Measurements from ENCODE around the gene DPP3. TPM values are rescaled to one million over a fixed set of nuclear protein-coding genes. Genes with fewer than 3 reads are reported as not detected.

Gene DPP3
- total RNA-seq, 1 experiment from 2014 or later, result 86.7 TPM

GRCh38 chr11:66438504-66439466 is 41.4 kb upstream of the DPP3 start, which contains the start of gene MRPL11:
TSS of gene MRPL11 (minus strand) at chr11:66438848. CDS start at chr11:66438754, 94 bp downstream.
- CTCF ChIA-PET, result interaction anchor here (0.6 to 3.2 kb wide), 51 partner anchors 8 to 952 kb away, joined by 3 to 52 read pairs (median 5); partner anchors contain the start of genes ACTN3, B4GAT1, BBS1 and CCDC85B
- TF ChIP-seq ATF6 (CRISPR knock-in tag; IDR thresholded peaks at IDR 0.05) (no peak), ERG (CRISPR knock-in tag; IDR thresholded peaks at IDR 0.05) (no peak), ARID4B (CRISPR knock-in tag; IDR thresholded peaks at IDR 0.05; ENCODE audit: borderline replicate concordance) (peak; percentile 28; the same call in 1 of the 2 replicates), ZBTB21 (CRISPR knock-in tag; IDR thresholded peaks at IDR 0.05; ENCODE audit: borderline replicate concordance) (no peak), GRHL2 (CRISPR knock-in tag; IDR thresholded peaks at IDR 0.05; ENCODE audit: insufficient replicate concordance, severe bottlenecking) (no peak), USF1 (CRISPR knock-in tag; IDR thresholded peaks at IDR 0.05) (peak; percentile 50; the same call in 1 of the 2 replicates), E2F5 (CRISPR knock-in tag; IDR thresholded peaks at IDR 0.05) (peak; percentile 52; the same call in 1 of the 2 replicates), ZMAT4 (CRISPR knock-in tag; IDR thresholded peaks at IDR 0.05) (no peak), NR2C2 (CRISPR knock-in tag; IDR thresholded peaks at IDR 0.05) (peak; percentile 84), AFF4 (CRISPR knock-in tag; IDR thresholded peaks at IDR 0.05; ENCODE audit: borderline replicate concordance) (no peak), SOX15 (CRISPR knock-in tag; IDR thresholded peaks at IDR 0.05) (no peak), NFATC4 (CRISPR knock-in tag; IDR thresholded peaks at IDR 0.05) (no peak), PRRX2 (CRISPR knock-in tag; IDR thresholded peaks at IDR 0.05) (no peak), ZNF671 (CRISPR knock-in tag; IDR thresholded peaks at IDR 0.05) (no peak), JAZF1 (CRISPR knock-in tag; IDR thresholded peaks at IDR 0.05) (no peak), TCF7 (CRISPR knock-in tag; IDR thresholded peaks at IDR 0.05; ENCODE audit: low read depth) (no peak), ZNF281 (CRISPR knock-in tag; IDR thresholded peaks at IDR 0.05) (0 out of 2 replicates have a peak, but pooled peaks have one; percentile 5), CREM (CRISPR knock-in tag; IDR thresholded peaks at IDR 0.05) (no peak)

More at GRCh38 chr11:66438504-66439466, 41.4 kb upstream of the DPP3 start, which contains the start of gene MRPL11:
- ATAC-seq, result peak; percentile 98
- Mint-ChIP-seq H3K9me3 (peaks cover 24% of the 10 kb centered on the region), H3K4me1 (peaks cover 10% of the 10 kb centered on the region), H3K36me3 (peaks cover 38% of the 10 kb centered on the region), H3K4me3 (peak within 1 kb of the TSS; percentile 95), H3K27me3 (ENCODE audit: low read depth) (peaks cover 7% of the 10 kb centered on the region), H3K27ac (peak within 1 kb of the TSS; percentile 99)
- peak; percentile 95 for DNase-seq (ENCODE audit: low spot score)
- POLR2A ChIA-PET, result interaction anchor here (0.5 to 1.7 kb wide), 13 partner anchors 8 to 764 kb away, joined by 3 to 14 read pairs (median 4); partner anchors contain the start of genes ACTN3, DPP3, NPAS4 and PELI3

All from WTC11 (cell line).